Sigmoid colon (tissue), 4 donors: ENCODE results near the gene KIAA0232.

ENCODE experiments used
- CTCF ChIP-seq, 4 experiments: fragments of 450-650 bp in 3 of 4; fragments of 200-600 bp in 1 of 4; IDR thresholded peaks; one replicate each; pipeline ENCODE4 v1.5.1; 2016 to 2019; ENCODE audit warnings: antibody characterized with exemption in 4 of 4, mild to moderate bottlenecking in 3 of 4, moderate library complexity in 2 of 4
- POLR2A ChIP-seq, 2 donors: fragments of 450-650 bp; IDR thresholded peaks; one replicate each; pipeline ENCODE4 v1.6.1; 2016; ENCODE audit warnings: antibody characterized with exemption in 2 of 2, mild to moderate bottlenecking in 2 of 2, moderate library complexity in 2 of 2
- POLR2AphosphoS5 ChIP-seq, 4 donors: sonication (generic); formaldehyde crosslinking; IDR thresholded peaks; one replicate each; pipeline ENCODE4 v1.6.1; 2017; ENCODE audit warnings: antibody characterized with exemption in 4 of 4

GRCh38 chr4:6747294-6748051, 35.1 kb upstream of the KIAA0232 start:
- no peak for TF ChIP-seq CTCF (IDR thresholded peaks at IDR 0.05)
- no peak for TF ChIP-seq POLR2AphosphoS5 (IDR thresholded peaks at IDR 0.05)
- TF ChIP-seq POLR2A (IDR thresholded peaks at IDR 0.05), result no peak
